ENCODE measurements around the gene LY6G6F.

DNA sequence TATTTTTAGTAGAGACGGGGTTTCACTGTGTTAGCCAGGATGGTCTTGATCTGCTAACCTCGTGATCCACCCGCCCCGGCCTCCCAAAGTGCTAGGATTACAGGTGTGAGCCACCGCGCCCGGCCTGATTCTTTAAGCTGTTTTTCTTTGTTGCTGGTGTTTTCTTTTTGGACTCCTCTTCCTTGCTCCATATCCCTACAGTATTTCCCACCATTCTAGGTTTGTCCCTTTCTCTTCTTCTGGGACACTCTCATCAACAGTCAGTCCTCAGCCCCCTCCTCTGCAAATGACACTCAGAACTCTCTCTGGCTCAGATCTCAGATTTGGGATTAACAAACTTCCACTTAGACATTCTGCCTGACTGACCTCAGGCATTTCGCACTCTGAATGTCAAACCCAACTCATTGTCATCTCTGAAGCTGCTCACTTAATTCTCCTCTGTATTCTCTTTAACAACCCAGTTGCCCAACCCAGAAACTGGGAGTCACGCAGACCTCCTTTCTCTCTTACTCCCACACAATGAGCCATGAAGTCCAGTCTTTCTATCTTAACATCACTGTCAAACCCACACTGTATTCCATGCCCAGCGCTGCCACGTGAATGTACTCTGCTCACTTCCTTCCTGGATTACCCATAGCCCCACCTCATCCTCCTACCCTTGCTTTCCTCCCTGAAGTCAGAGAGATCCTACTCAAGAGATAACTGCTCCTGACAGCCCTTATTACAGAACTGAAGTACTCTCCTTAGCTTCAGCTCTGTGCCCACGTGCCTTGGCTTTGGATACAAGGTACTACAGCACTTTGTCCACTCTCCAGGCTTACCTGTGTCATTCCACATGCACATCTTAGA is 19.1 kb downstream of the LY6G6F start:
- TF ChIP-seq, protein P1, sequence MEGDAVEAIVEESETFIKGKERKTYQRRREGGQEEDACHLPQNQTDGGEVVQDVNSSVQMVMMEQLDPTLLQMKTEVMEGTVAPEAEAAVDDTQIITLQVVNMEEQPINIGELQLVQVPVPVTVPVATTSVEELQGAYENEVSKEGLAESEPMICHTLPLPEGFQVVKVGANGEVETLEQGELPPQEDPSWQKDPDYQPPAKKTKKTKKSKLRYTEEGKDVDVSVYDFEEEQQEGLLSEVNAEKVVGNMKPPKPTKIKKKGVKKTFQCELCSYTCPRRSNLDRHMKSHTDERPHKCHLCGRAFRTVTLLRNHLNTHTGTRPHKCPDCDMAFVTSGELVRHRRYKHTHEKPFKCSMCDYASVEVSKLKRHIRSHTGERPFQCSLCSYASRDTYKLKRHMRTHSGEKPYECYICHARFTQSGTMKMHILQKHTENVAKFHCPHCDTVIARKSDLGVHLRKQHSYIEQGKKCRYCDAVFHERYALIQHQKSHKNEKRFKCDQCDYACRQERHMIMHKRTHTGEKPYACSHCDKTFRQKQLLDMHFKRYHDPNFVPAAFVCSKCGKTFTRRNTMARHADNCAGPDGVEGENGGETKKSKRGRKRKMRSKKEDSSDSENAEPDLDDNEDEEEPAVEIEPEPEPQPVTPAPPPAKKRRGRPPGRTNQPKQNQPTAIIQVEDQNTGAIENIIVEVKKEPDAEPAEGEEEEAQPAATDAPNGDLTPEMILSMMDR (conservative IDR thresholded peaks at IDR 0.05): no peak
- TF ChIP-seq ZFX (IDR thresholded peaks at IDR 0.05): no peak
